DND-41 (cell line): ENCODE measurements around the gene NGFR.

Experiments
- ATAC-seq: fragments of 200-7000 bp; cut with Tn5 transposase; 3 replicates; pipeline ENCODE4 v1.9.1; 2021; ENCODE audit warnings: low read depth; ENCODE audit not compliant: insufficient read depth
- DNase-seq: peaks from one replicate; pipeline ENCODE4 v3.0.0-alpha.2; 2020
- H2AFZ ChIP-seq: 2 replicates; pipeline ENCODE4 v1.6.0; 2012; ENCODE audit warnings: low read depth, low read length
- H3K27ac ChIP-seq: 2 replicates; pipeline ENCODE4 v1.5.1; 2012; ENCODE audit warnings: low read length, inconsistent platforms
- H3K27me3 ChIP-seq: fragments of 200-600 bp; sonication (generic); 2 replicates; pipeline ENCODE4 v1.6.0; 2012; ENCODE audit warnings: low read length, mild to moderate bottlenecking, inconsistent platforms; ENCODE audit not compliant: insufficient read depth, poor library complexity
- H3K36me3 ChIP-seq: 2 replicates; pipeline ENCODE4 v1.5.1; 2012; ENCODE audit warnings: low read length, inconsistent platforms; ENCODE audit not compliant: insufficient read depth
- H3K4me1 ChIP-seq: 2 replicates; pipeline ENCODE4 v1.5.1; 2012; ENCODE audit warnings: mild to moderate bottlenecking, low read length; ENCODE audit not compliant: insufficient read depth
- H3K4me2 ChIP-seq: 2 replicates; pipeline ENCODE4 v1.6.0; 2012; ENCODE audit warnings: mild to moderate bottlenecking, moderate library complexity, low read length, inconsistent platforms; ENCODE audit not compliant: insufficient read depth
- H3K4me3 ChIP-seq, 2 experiments: fragments of 200-600 bp in 1 of 2; shearing (Covaris generic) in 1 of 2; 2 replicates each; pipeline ENCODE4 v1.5.1; 2012 to 2016; ENCODE audit warnings: inconsistent platforms in 2 of 2, low read length in 2 of 2, mild to moderate bottlenecking in 2 of 2, low read depth in 1 of 2, moderate library complexity in 1 of 2
- H3K79me2 ChIP-seq: 2 replicates; pipeline ENCODE4 v1.6.0; 2012; ENCODE audit warnings: low read length, inconsistent platforms; ENCODE audit not compliant: insufficient read depth
- H3K9ac ChIP-seq: 2 replicates; pipeline ENCODE4 v1.6.0; 2012; ENCODE audit warnings: low read depth, mild to moderate bottlenecking, inconsistent platforms, low read length, moderate library complexity
- H3K9me3 ChIP-seq: 2 replicates; pipeline ENCODE4 v1.5.1; 2012; ENCODE audit warnings: low read length, moderate library complexity, mild to moderate bottlenecking, inconsistent platforms; ENCODE audit not compliant: insufficient read depth, severe bottlenecking
- H4K20me1 ChIP-seq: 2 replicates; pipeline ENCODE4 v1.6.0; 2012; ENCODE audit warnings: low read length; ENCODE audit not compliant: insufficient read depth
- EZH2 ChIP-seq: IDR thresholded peaks from 3 replicates; pipeline ENCODE4 v1.6.1; 2012; ENCODE audit warnings: borderline replicate concordance, low read depth, mild to moderate bottlenecking, moderate library complexity, low read length, inconsistent platforms; ENCODE audit not compliant: severe bottlenecking
- TF ChIP-seq, protein P1 (sequence below): IDR thresholded peaks from 2 replicates; pipeline ENCODE4 v1.5.1; 2012; ENCODE audit warnings: borderline replicate concordance, low read length, moderate library complexity, mild to moderate bottlenecking; ENCODE audit not compliant: poor library complexity, severe bottlenecking; ENCODE audit errors: extremely low read depth

NGFR gene

DNA sequence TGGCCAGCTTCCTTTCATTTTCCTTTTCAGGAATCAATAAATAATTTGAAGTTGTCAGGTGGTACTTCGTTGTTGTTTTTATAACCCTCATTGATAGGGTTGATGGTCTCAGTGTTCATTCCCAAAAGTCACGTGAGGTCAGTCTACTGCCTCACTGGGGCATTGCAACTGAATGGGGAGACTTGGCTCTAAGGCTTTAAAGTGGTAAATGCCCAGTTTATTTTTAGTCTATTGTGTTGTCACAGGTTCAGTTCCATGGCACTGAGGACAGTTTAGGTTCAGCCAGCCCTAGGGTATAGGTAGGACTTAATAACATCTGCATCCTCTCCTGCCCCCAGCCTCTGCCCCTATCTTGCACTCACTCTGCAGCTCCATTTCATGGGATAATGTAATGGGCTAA lies 33.5 kb upstream of the NGFR start:
- Histone ChIP-seq H2AFZ (no peak overlapping the region), H3K79me2 (no peaks in the 10 kb centered on the region), H3K4me1 (no peaks in the 10 kb centered on the region), H3K27me3 (peaks cover 12% of the 10 kb centered on the region), H3K9me3 (no peaks in the 10 kb centered on the region), H4K20me1 (0 out of 2 replicates have a peak, but pooled peaks cover 2% of the 10 kb centered on the region), H3K36me3 (no peaks in the 10 kb centered on the region), H3K27ac (no peak overlapping the region), H3K4me3 (no peak overlapping the region), H3K4me2 (no peak overlapping the region), H3K9ac (no peak overlapping the region)
- no peak for TF ChIP-seq EZH2
- TF ChIP-seq, protein P1, sequence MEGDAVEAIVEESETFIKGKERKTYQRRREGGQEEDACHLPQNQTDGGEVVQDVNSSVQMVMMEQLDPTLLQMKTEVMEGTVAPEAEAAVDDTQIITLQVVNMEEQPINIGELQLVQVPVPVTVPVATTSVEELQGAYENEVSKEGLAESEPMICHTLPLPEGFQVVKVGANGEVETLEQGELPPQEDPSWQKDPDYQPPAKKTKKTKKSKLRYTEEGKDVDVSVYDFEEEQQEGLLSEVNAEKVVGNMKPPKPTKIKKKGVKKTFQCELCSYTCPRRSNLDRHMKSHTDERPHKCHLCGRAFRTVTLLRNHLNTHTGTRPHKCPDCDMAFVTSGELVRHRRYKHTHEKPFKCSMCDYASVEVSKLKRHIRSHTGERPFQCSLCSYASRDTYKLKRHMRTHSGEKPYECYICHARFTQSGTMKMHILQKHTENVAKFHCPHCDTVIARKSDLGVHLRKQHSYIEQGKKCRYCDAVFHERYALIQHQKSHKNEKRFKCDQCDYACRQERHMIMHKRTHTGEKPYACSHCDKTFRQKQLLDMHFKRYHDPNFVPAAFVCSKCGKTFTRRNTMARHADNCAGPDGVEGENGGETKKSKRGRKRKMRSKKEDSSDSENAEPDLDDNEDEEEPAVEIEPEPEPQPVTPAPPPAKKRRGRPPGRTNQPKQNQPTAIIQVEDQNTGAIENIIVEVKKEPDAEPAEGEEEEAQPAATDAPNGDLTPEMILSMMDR: no peak
- DNase-seq: no peak
- no peak for ATAC-seq

DNA sequence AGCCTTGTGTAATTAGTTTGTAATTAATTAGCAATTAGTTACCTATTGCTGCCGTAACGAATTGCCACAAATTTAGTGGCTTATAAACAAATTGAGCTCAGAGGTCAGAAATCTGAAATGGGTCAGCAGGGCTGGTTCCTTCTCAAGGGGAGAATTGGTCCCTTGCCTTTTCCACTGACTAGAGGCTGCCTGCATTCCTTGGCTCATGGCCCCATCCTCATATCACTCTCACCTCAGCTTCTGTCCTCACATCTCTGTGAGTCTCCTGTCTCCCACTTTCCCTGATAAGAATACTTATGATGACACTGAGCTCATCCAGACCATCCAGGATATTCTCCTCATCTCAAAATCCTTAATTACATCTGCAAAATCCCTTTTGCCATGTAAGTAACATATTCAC lies 31.0 kb upstream of the NGFR start:
- Histone ChIP-seq H3K4me1 (no peaks in the 10 kb centered on the region), H3K79me2 (no peaks in the 10 kb centered on the region), H3K9me3 (no peaks in the 10 kb centered on the region), H3K27ac (no peak overlapping the region), H2AFZ (no peak overlapping the region), H4K20me1 (0 out of 2 replicates have a peak, but pooled peaks cover 2% of the 10 kb centered on the region), H3K9ac (no peak overlapping the region), H3K4me2 (no peak overlapping the region), H3K27me3 (peaks cover 22% of the 10 kb centered on the region), H3K36me3 (no peaks in the 10 kb centered on the region), H3K4me3 (no peak overlapping the region)
- no peak for DNase-seq
- no peak for TF ChIP-seq EZH2
- TF ChIP-seq, protein P1: no peak
- ATAC-seq: no peak

- peaks cover 25% of the 10 kb centered on the region for H3K27me3 ChIP-seq
- DNase-seq (no peak), ATAC-seq (no peak)
- H3K9me3 ChIP-seq: no peaks in the 10 kb centered on the region
- no peak overlapping the region for H3K27ac ChIP-seq
- no peak overlapping the region for H3K4me3 ChIP-seq
- 0 out of 2 replicates have a peak, but pooled peaks cover 2% of the 10 kb centered on the region for H4K20me1 ChIP-seq
- no peaks in the 10 kb centered on the region for H3K4me1 ChIP-seq
- H2AFZ ChIP-seq: no peak overlapping the region
- TF ChIP-seq, protein P1: no peak
- TF ChIP-seq EZH2: no peak
- no peaks in the 10 kb centered on the region for H3K36me3 ChIP-seq
- H3K4me2 ChIP-seq: no peak overlapping the region
- no peak overlapping the region for H3K9ac ChIP-seq
- H3K79me2 ChIP-seq: no peaks in the 10 kb centered on the region
These were observed 29.7 kb upstream of the NGFR start for GRCh38 chr17:49465331-49465903.
